Suprapubic skin (tissue), 4 donors: ENCODE results near the gene AMPD3. TPM values are rescaled to one million over a fixed set of nuclear protein-coding genes. Genes with fewer than 3 reads are reported as not detected.

Experiments used
- DNase-seq, 2 donors: peaks; one replicate each; pipeline ENCODE4 v3.0.0-alpha.2; 2019; ENCODE audit warnings: low spot score in 2 of 2
- H3K27ac ChIP-seq: fragments of 200-600 bp; sonication (generic); one replicate; pipeline ENCODE4 v1.5.1; 2019
- H3K27me3 ChIP-seq: fragments of 200-600 bp; sonication (generic); one replicate; pipeline ENCODE4 v1.5.1; 2019
- H3K36me3 ChIP-seq: fragments of 200-600 bp; sonication (generic); one replicate; pipeline ENCODE4 v1.5.1; 2019
- H3K4me1 ChIP-seq: fragments of 200-600 bp; sonication (generic); one replicate; pipeline ENCODE4 v1.5.1; 2019
- H3K4me3 ChIP-seq: fragments of 200-600 bp; sonication (generic); one replicate; pipeline ENCODE4 v1.5.1; 2019; ENCODE audit warnings: mild to moderate bottlenecking
- H3K9me3 ChIP-seq: fragments of 200-600 bp; sonication (generic); one replicate; pipeline ENCODE4 v1.5.1; 2019
- POLR2A ChIP-seq, 2 donors: fragments of 450-650 bp; IDR thresholded peaks; one replicate each; pipeline ENCODE4 v1.6.1; 2017; ENCODE audit warnings: antibody characterized with exemption in 2 of 2, mild to moderate bottlenecking in 2 of 2, moderate library complexity in 2 of 2
- POLR2AphosphoS5 ChIP-seq, 3 donors: sonication (generic); formaldehyde crosslinking; IDR thresholded peaks; one replicate each; pipeline ENCODE4 v1.6.1; 2017; ENCODE audit warnings: antibody characterized with exemption in 3 of 3
- WGBS: methylation state at CpG from one replicate; pipeline ENCODE4 v1.1.5; 2018; 5-methylcytosine and 5-hydroxymethylcytosine counted together
- total RNA-seq, 4 donors: library from RNA; depleted of rRNA; stranded (reverse); fragments of >200 nt; gene quantifications; one replicate each; pipeline ENCODE4 v1.1.0, GENCODE V29; 2016
- TF ChIP-seq, protein P1 (sequence below), 2 donors: fragments of 200-600 bp in 1 of 2; fragments of 450-650 bp in 1 of 2; sonication (generic) in 1 of 2; IDR thresholded peaks; one replicate each; pipeline ENCODE4 v1.5.1; 2016 to 2019; ENCODE audit warnings: antibody characterized with exemption in 2 of 2, mild to moderate bottlenecking in 1 of 2, moderate library complexity in 1 of 2

The AMPD3 gene
- total RNA-seq, 4 donors from 2014 or later, result 23.5 to 51.7 (median 27.4) TPM

- DNase-seq, result no peak
- 36% methylated on average over 1 of the region's 1 CpG for WGBS
- Histone ChIP-seq H3K9me3 (no peaks in the 10 kb centered on the region), H3K27me3 (no peaks in the 10 kb centered on the region), H3K36me3 (no peaks in the 10 kb centered on the region), H3K27ac (no peak overlapping the region), H3K4me1 (no peaks in the 10 kb centered on the region), H3K4me3 (no peak overlapping the region)
- TF ChIP-seq POLR2AphosphoS5 (IDR thresholded peaks at IDR 0.05) (no peak), POLR2A (IDR thresholded peaks at IDR 0.05) (no peak)
- TF ChIP-seq, protein P1, sequence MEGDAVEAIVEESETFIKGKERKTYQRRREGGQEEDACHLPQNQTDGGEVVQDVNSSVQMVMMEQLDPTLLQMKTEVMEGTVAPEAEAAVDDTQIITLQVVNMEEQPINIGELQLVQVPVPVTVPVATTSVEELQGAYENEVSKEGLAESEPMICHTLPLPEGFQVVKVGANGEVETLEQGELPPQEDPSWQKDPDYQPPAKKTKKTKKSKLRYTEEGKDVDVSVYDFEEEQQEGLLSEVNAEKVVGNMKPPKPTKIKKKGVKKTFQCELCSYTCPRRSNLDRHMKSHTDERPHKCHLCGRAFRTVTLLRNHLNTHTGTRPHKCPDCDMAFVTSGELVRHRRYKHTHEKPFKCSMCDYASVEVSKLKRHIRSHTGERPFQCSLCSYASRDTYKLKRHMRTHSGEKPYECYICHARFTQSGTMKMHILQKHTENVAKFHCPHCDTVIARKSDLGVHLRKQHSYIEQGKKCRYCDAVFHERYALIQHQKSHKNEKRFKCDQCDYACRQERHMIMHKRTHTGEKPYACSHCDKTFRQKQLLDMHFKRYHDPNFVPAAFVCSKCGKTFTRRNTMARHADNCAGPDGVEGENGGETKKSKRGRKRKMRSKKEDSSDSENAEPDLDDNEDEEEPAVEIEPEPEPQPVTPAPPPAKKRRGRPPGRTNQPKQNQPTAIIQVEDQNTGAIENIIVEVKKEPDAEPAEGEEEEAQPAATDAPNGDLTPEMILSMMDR (IDR thresholded peaks at IDR 0.05), result no peak
These were observed 101.5 kb downstream of the AMPD3 start for GRCh38 chr11:10556590-10556989.

Other genes starting within 250 kb of the AMPD3 start
- 100 to 1,000 TPM in 1 of 4 donors, 10 to 100 TPM in 3; 42.3 to 106 (median 45.3) TPM for gene SBF2, start 161.0 kb upstream of the AMPD3 start, total RNA-seq
- 100 to 1,000 TPM in 1 of 4 donors, 10 to 100 TPM in 3; 48.7 to 140 (median 69.0) TPM for gene ADM, start 150.2 kb upstream of the AMPD3 start, total RNA-seq
- gene RNF141, start 85.9 kb downstream of the AMPD3 start, total RNA-seq, result 10 to 100 TPM; 68.2 to 83.4 (median 73.7) TPM
- gene LYVE1, start 113.4 kb downstream of the AMPD3 start, total RNA-seq, result 10 to 100 TPM in 2 of 4 donors, 1 to 10 TPM in 2; 3.9 to 17.0 (median 11.1) TPM
- gene IRAG1, start 238.5 kb downstream of the AMPD3 start, total RNA-seq, result 1 to 10 TPM; 2.9 to 4.6 (median 4.2) TPM